Measurements from ENCODE around the gene CXCL16. TPM values are rescaled to one million over a fixed set of nuclear protein-coding genes. Genes with fewer than 3 reads are reported as not detected.
A peak's percentile ranks its signal among the peaks of the same experiment; 100 is the strongest.

CXCL16 gene
- total and polyA plus RNA-seq, 2 donors = 3.2 to 14.3 TPM

- Histone ChIP-seq H3K27ac (ENCODE audit: low read depth) (no peak overlapping the region), H3K4me3 (ENCODE audit: low read depth, low read length) (no peak overlapping the region), H3K36me3 (ENCODE audit: insufficient read depth) (no peaks in the 10 kb centered on the region), H3K4me1 (ENCODE audit: insufficient read depth) (no peaks in the 10 kb centered on the region)
- WGBS = 69% methylated on average over 10 of the region's 10 CpGs
- DNase-seq (ENCODE audit: extremely low spot score) = no peak
These were observed 2.9 kb upstream of the CXCL16 start for GRCh38 chr17:4742629-4743028.

DNA sequence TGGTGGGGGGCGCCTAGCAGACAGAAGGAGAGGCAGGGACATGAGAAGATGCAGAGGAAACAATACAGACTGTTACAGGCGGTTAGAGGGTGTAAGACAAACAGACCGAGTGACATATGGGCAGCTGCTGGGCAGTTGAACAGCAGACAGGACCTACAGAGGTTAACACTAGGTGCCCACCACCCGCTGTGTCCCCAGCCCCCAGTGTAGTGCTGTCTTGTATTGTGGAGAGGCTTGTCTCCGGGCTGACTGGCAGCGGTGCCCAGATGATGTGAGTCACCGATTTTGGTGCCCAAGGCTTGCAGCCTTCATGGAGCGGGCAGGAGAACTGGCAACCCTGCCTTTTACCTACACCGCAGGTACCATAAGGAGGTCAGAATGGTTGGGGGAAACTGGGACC is 2.4 kb upstream of the CXCL16 start:
- no peak for DNase-seq (ENCODE audit: extremely low spot score)
- Histone ChIP-seq H3K4me3 (ENCODE audit: low read depth, low read length) (no peak overlapping the region), H3K36me3 (ENCODE audit: insufficient read depth) (no peaks in the 10 kb centered on the region), H3K27ac (ENCODE audit: low read depth) (no peak overlapping the region), H3K4me1 (ENCODE audit: insufficient read depth) (no peaks in the 10 kb centered on the region)
- 91% methylated on average over 9 of the region's 9 CpGs for WGBS

- Histone ChIP-seq H3K27ac (ENCODE audit: low read depth) (no peak overlapping the region), H3K4me3 (ENCODE audit: low read depth, low read length) (no peak overlapping the region), H3K4me1 (ENCODE audit: insufficient read depth) (no peaks in the 10 kb centered on the region), H3K36me3 (ENCODE audit: insufficient read depth) (no peaks in the 10 kb centered on the region)
- DNase-seq (ENCODE audit: extremely low spot score) = no peak
- WGBS = 94% methylated on average over 8 of the region's 8 CpGs
These were observed 1.8 kb upstream of the CXCL16 start for GRCh38 chr17:4741544-4741943.

DNA sequence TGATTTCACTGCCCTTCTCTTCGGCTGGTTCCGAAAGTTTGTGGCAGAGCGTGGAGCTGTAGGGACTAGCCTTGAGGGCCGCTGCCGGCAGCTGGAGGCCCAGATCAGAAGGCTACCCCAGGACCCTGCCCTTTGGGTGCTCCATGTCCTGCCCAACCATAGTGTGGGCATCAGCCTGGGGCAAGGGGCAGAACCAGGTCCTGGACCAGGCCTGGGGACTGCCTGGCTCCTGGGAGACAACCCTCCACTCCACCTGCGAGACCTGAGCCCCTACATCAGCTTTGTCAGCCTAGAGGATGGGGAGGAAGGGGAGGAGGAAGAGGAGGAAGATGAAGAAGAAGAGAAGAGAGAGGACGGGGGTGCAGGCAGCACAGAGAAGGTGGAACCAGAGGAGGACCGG is 856 bp upstream of the CXCL16 start:
- no peak overlapping the region for H3K4me3 ChIP-seq (ENCODE audit: low read depth, low read length)
- 95% methylated on average over 8 of the region's 8 CpGs for WGBS

GRCh38 chr17:4740025-4740351 is 260 bp upstream of the CXCL16 start:
- 12% methylated on average over 13 of the region's 13 CpGs for WGBS
- Histone ChIP-seq H3K27ac (ENCODE audit: low read depth) (no peak overlapping the region), H3K4me1 (ENCODE audit: insufficient read depth) (no peaks in the 10 kb centered on the region), H3K36me3 (ENCODE audit: insufficient read depth) (no peaks in the 10 kb centered on the region), H3K4me3 (ENCODE audit: low read depth, low read length) (peak overlapping the region; percentile 64)
- no peak for DNase-seq (ENCODE audit: extremely low spot score)

More for the DNA sequence above, 856 bp upstream of the CXCL16 start:
- Histone ChIP-seq H3K27ac (ENCODE audit: low read depth) (no peak overlapping the region), H3K36me3 (ENCODE audit: insufficient read depth) (no peaks in the 10 kb centered on the region), H3K4me1 (ENCODE audit: insufficient read depth) (no peaks in the 10 kb centered on the region)
- no peak for DNase-seq (ENCODE audit: extremely low spot score)

- 16% methylated on average over 41 of the region's 41 CpGs for WGBS
- DNase-seq (ENCODE audit: extremely low spot score) = no peak
- Histone ChIP-seq H3K4me3 (ENCODE audit: low read depth, low read length) (peak overlapping the region; percentile 64), H3K27ac (ENCODE audit: low read depth) (no peak overlapping the region), H3K36me3 (ENCODE audit: insufficient read depth) (no peaks in the 10 kb centered on the region), H3K4me1 (ENCODE audit: insufficient read depth) (no peaks in the 10 kb centered on the region)
These were observed 1.3 kb downstream of the CXCL16 start for GRCh38 chr17:4738136-4739121.

DNA sequence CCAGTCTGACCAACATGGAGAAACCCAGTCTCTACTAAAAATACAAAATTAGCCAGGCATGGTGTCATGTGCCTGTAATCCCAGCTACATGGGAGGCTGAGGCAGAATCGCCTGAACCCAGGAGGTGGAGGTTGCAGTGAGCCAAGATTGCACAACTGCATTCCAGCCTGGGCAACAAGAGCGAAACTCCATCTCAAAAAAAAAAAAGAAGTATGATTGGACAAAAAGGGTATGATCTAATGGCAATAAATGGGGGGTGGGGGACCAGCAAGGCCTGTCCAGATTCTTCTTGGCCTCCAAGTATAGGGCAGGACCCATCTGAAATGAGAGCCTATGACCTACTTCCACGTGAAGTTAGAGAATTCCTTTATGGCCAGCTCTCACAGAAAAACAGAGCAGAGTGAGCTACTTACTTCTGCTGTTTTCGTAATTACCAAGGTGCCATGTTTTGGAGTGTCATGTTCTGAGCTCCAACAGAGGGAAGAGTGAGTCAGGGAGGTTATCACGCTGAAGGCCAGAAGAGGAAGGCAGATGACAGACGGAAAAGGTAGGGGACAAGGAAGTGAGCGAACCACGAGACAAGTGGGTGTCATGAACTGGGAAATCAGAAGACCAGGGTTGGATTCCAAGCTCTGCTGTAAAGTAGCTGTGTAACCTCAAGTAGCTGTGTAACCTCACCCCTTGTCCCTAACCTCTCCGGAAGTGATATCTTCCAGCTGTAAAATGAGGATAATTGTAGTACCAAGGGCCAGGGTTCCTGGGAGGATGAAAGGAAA is 3.7 kb downstream of the CXCL16 start:
- no peak overlapping the region for H3K27ac ChIP-seq (ENCODE audit: low read depth)
- H3K36me3 ChIP-seq (ENCODE audit: insufficient read depth) = no peaks in the 10 kb centered on the region
- 68% methylated on average over 9 of the region's 9 CpGs for WGBS
- no peak for DNase-seq (ENCODE audit: extremely low spot score)
- H3K4me1 ChIP-seq (ENCODE audit: insufficient read depth) = no peaks in the 10 kb centered on the region
- H3K4me3 ChIP-seq (ENCODE audit: low read depth, low read length) = no peak overlapping the region

GRCh38 chr17:4734857-4735475 is 4.8 kb downstream of the CXCL16 start:
- Histone ChIP-seq H3K4me3 (ENCODE audit: low read depth, low read length) (no peak overlapping the region), H3K27ac (ENCODE audit: low read depth) (no peak overlapping the region), H3K36me3 (ENCODE audit: insufficient read depth) (no peaks in the 10 kb centered on the region), H3K4me1 (ENCODE audit: insufficient read depth) (no peaks in the 10 kb centered on the region)
- 88% methylated on average over 8 of the region's 8 CpGs for WGBS
- no peak for DNase-seq (ENCODE audit: extremely low spot score)

- H3K4me1 ChIP-seq (ENCODE audit: insufficient read depth) = no peaks in the 10 kb centered on the region
- H3K36me3 ChIP-seq (ENCODE audit: insufficient read depth) = no peaks in the 10 kb centered on the region
- no peak overlapping the region for H3K4me3 ChIP-seq (ENCODE audit: low read depth, low read length)
- 84% methylated on average over 6 of the region's 6 CpGs for WGBS
- H3K27ac ChIP-seq (ENCODE audit: low read depth) = no peak overlapping the region
- no peak for DNase-seq (ENCODE audit: extremely low spot score)
These were observed 6.6 kb downstream of the CXCL16 start for GRCh38 chr17:4733073-4733531.

GRCh38 chr17:4728124-4728523 is 11.6 kb downstream of the CXCL16 start:
- Histone ChIP-seq H3K27ac (ENCODE audit: low read depth) (no peak overlapping the region), H3K4me1 (ENCODE audit: insufficient read depth) (no peaks in the 10 kb centered on the region), H3K36me3 (ENCODE audit: insufficient read depth) (no peaks in the 10 kb centered on the region), H3K4me3 (ENCODE audit: low read depth, low read length) (no peak overlapping the region)
- 55% methylated on average over 3 of the region's 3 CpGs for WGBS
- DNase-seq (ENCODE audit: extremely low spot score) = no peak

- 79% methylated on average over 9 of the region's 9 CpGs for WGBS
- Histone ChIP-seq H3K4me1 (ENCODE audit: insufficient read depth) (no peaks in the 10 kb centered on the region), H3K36me3 (ENCODE audit: insufficient read depth) (no peaks in the 10 kb centered on the region), H3K27ac (ENCODE audit: low read depth) (no peak overlapping the region), H3K4me3 (ENCODE audit: low read depth, low read length) (no peak overlapping the region)
- no peak for DNase-seq (ENCODE audit: extremely low spot score)
These were observed 13.9 kb downstream of the CXCL16 start for GRCh38 chr17:4725646-4726310.

DNA sequence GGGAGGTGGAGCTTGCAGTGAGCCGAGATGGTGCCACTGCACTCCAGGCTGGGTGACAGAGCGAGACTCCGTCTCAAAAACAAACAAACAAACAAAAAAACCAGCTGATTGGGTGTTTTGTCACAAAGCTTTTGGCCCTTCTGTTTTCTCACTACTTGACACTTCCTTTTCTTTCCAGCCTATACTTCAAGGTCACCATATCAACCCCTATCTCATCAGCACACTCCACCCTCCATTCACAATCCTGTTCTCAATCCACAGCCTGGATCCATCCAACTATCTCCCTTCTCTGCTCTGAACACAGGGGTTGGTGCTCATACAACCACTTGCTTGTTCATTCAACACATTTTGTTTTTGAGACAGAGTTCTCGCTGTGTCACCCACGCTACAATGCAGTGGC is 15.1 kb downstream of the CXCL16 start:
- no peak overlapping the region for H3K4me3 ChIP-seq (ENCODE audit: low read depth, low read length)
- H3K27ac ChIP-seq (ENCODE audit: low read depth) = no peak overlapping the region
- H3K4me1 ChIP-seq (ENCODE audit: insufficient read depth) = no peaks in the 10 kb centered on the region
- 83% methylated on average over 5 of the region's 5 CpGs for WGBS
- no peaks in the 10 kb centered on the region for H3K36me3 ChIP-seq (ENCODE audit: insufficient read depth)
- no peak for DNase-seq (ENCODE audit: extremely low spot score)

GRCh38 chr17:4722678-4723240 is 17.0 kb downstream of the CXCL16 start:
- no peaks in the 10 kb centered on the region for H3K36me3 ChIP-seq (ENCODE audit: insufficient read depth)
- H3K27ac ChIP-seq (ENCODE audit: low read depth) = no peak overlapping the region
- no peak for DNase-seq (ENCODE audit: extremely low spot score)
- no peak overlapping the region for H3K4me3 ChIP-seq (ENCODE audit: low read depth, low read length)
- no peaks in the 10 kb centered on the region for H3K4me1 ChIP-seq (ENCODE audit: insufficient read depth)
- 88% methylated on average over 16 of the region's 16 CpGs for WGBS
